K562 (cell line): ENCODE results near the gene GPR162.

Experiments used
- AFF4 ChIP-seq: sonication (generic); formaldehyde crosslinking; IDR thresholded peaks from 2 replicates; pipeline ENCODE4 v1.8.0; 2023; ENCODE audit warnings: mild to moderate bottlenecking, missing genetic modification reagents
- ATF7 ChIP-seq: fragments of 450-650 bp; IDR thresholded peaks from 2 replicates; pipeline ENCODE4 v1.7.1; 2014; ENCODE audit warnings: mild to moderate bottlenecking, moderate library complexity
- CSDE1 ChIP-seq, 2 experiments: fragments of 450-650 bp; IDR thresholded peaks; 2 replicates each; pipeline ENCODE4 v1.6.1; 2016; ENCODE audit warnings: mild to moderate bottlenecking in 1 of 2
- E2F6 ChIP-seq, 2 experiments: IDR thresholded peaks; 2 replicates each; pipeline ENCODE4 v1.6.1; 2011; ENCODE audit warnings: borderline replicate concordance in 1 of 2, control low read depth in 1 of 2, low read depth in 1 of 2, low read length in 1 of 2, mild to moderate bottlenecking in 1 of 2, mixed read lengths in 1 of 2, moderate library complexity in 1 of 2; ENCODE audit not compliant: insufficient read depth in 1 of 2, insufficient read length in 1 of 2, poor library complexity in 1 of 2, severe bottlenecking in 1 of 2; ENCODE audit errors: extremely low read depth in 1 of 2
- ZNF609 ChIP-seq: sonication (generic); formaldehyde crosslinking; IDR thresholded peaks from 2 replicates; pipeline ENCODE4 v1.8.1; 2023; ENCODE audit warnings: missing genetic modification reagents, mild to moderate bottlenecking, borderline replicate concordance

- no peak for TF ChIP-seq E2F6 (IDR thresholded peaks at IDR 0.05; ENCODE audit: borderline replicate concordance in 1 of 2, extremely low read depth in 1 of 2, insufficient read depth in 1 of 2, insufficient read length in 1 of 2, low read depth in 1 of 2, low read length in 1 of 2, poor library complexity in 1 of 2, severe bottlenecking in 1 of 2)
- TF ChIP-seq ATF7: no peak
- no peak for TF ChIP-seq CSDE1 (IDR thresholded peaks at IDR 0.05)
- TF ChIP-seq ZNF609 (CRISPR knock-in tag): no peak
- TF ChIP-seq AFF4: no peak
Measured at GRCh38 chr12:6830286-6830890, 8.8 kb downstream of the GPR162 start.
